CD4-positive, alpha-beta T cell treated with Interleukin-21 for 1 hour (primary cell): ENCODE results near the gene IQCF5.
"Not testable (repeated sequence)": the region's sequence is repeated elsewhere in the genome, so short reads cannot be mapped to it uniquely, and the experiment has no call there.

Experiments used
- DNase-seq: peaks from one replicate; pipeline ENCODE4 v3.0.0-alpha.2; 2020

IQCF5 gene

DNA sequence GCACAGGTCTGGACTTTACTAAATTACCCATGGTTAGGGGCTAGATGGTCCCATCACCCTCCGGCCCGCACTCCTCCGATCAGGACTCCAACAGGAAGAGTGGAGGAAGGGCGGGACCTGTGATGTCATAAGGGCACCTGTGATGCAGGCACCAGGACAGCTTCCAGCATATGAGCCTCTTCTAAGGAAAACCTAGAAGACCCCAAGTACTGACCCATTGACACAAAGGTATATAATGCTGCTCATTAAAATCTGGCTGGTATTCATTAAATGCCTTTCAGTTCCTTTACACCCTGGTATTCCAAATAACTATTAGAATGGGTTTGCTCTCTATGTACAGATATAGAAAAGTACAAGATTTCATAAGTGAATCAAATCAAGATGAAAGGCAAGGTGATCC is at the start of gene IQCF5:
Gene IQCF5 (minus strand): TSS at position 101 of the 400 bp plus-strand sequence. CDS start 70 bp downstream, at position 31.
- no peak for DNase-seq

GRCh38 chr3:51921081-51921578 is 45.7 kb upstream of the IQCF5 start:
- no peak for DNase-seq

DNA sequence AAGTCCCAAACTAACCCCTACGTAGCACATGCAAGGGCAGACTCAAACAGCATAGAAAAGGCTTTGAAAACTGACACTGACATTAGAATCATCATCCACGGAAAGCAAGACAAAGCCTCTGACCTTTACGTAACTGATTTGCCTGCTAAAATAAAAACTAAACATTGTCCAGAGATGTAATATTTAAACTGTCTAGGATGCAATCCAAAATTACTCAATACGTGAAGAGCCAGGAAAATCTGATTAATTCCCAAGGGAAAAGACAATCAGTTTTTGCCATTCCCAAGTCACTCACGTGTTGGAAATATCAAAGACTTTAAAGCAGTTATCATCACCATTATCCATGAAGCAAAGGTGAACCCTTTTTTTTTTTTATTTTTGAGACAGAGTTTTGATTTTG is 41.0 kb upstream of the IQCF5 start:
- DNase-seq = no peak

DNA sequence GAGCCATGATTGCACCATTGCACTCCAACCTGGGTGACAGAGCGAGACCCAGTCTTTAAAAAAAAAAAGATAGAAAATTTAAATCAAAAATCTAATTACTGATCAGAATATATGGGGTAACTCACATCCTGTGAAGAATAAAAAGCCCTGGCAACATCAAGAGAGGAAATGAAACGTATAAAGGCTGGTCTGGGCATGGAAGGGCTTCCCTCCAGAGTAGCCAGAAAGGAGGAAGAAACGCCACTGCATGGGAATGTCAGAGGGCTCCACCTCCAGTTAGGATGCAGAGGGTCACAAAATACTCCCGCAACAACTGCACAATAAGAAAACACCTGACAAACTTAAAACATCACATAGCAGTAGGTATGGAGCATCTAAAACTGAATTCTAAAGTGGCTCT is 32.6 kb upstream of the IQCF5 start:
- DNase-seq = no peak

DNA sequence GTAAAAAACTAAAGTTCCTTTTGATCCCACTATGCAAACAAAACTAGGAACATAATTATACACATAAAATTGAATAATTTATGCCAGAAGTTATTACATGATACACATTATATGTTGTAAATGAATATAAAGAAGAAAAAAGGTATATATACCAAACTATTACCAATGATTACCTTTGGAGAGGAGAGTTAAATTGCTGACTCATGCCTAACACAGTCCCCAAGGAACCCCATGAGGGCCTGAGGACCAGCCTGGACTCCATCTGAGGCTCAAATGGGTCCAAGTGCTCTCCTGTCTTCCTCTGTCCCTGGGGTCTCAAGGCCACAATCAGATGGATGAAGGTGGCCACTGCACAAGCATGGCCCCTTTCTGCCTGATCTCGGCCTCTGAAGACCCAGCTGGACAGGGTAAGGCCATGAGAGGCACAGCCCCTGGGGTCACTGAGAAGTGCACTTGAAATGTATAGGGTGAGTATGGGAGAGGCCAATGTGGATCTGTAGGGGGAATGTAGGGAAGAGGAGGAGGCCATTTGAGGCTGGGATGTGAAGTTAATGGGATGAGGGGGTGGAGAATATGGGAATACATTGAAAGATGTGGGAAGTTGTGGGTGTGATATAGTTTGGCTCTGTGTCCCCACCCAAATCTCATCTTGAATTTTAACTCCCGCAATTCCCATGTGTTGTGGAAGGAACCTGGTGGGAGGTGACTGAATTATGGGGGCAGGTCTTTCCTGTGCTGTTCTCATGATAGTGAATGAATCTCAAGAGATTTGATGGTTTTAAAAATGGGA is 28.8 kb upstream of the IQCF5 start:
- no peak for DNase-seq

- not testable (repeated sequence) for DNase-seq
These were observed 27.0 kb upstream of the IQCF5 start for GRCh38 chr3:51902361-51902760.

GRCh38 chr3:51900043-51900442 is 24.6 kb upstream of the IQCF5 start:
- DNase-seq = not testable (repeated sequence)

DNA sequence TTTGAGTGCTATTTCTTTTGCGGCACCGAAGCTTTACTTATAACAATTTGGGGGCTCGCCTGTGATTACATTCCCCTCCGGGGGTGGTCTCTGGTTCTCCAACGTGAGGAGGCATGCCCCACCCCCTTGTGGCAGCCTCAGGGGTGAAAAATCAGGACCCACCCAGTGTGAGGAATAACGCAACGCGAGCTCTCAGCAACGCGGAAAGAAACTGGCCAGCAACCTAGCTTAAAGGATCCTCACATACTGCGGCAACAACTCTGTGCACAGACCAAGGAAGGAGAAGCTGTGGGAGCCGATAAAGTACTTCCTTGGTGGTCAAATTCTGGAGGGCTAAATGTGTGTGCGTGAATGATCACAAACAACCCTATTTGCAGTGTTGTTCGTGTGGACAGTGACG is 22.0 kb upstream of the IQCF5 start:
- no peak for DNase-seq

DNA sequence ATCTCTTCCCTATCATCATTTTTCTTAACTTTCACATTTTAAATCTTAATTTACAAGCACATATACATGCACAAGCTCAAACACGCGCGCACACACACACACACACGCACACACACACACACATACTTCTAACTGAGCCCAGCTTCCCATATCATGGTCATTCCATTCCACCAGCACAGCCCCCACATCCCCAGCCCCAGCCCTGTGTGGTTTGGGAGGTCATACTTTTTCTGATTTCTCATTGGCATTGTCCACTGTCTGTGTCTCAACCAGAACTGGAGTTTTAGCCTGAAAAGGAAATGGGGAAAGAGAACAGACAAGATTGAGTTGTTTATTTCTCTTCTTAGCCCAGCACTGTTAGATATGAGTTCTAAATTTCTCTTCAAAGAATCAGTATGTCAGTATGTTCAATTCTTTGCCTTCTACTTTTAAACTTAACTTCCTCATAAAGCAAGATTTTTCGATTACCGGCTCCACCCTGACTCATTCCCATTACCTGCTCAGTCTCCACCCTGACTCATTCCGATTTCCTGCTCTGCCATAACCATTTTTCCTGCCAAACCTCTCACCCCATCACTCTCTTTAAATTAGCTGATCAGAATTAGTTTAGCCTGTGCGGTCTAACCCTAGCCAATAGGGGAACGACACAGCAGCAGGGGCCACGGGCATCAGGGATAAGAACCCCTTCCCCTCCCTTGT is 21.4 kb upstream of the IQCF5 start:
- DNase-seq = no peak

DNA sequence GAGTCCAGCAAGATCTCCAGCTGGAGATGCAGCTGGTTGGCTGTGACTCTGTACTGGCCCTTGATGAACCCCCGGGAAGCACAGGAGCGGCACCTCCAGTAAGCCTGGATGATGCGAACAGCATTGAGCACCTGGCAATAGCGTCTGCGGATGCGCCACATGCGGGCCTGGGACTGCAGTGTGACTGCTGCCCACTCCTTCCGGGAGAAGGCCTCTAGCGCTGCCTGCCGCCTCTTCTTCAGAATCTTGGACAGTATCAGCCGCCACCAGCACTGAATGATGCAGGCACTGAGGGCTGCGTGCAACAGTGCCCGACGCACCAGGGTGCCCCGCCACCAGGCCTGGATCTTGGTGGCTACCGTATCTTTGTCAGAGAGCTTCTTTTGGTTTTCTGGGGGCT is 19.5 kb upstream of the IQCF5 start:
- DNase-seq = no peak

DNA sequence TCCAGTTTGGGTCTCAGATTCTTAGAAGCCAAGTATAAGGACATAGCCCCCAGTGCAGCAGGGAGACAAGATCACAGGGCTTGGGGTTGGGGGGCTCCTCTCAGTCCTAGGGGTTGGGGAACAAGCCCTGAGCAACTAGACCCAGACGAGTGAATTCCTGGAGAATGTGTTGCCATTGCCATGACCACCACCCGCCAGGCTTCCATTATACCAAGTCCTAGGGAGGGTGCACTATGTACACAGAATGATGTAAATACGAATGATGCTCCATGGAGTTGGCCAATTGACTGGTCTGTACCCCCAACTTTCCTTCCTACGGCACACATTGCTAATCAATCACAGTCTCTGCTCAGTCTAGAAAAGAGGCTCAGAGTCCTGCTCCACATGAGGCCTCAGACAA is 19.0 kb upstream of the IQCF5 start:
- no peak for DNase-seq

GRCh38 chr3:51891242-51892039 is 16.0 kb upstream of the IQCF5 start:
- no peak for DNase-seq

DNA sequence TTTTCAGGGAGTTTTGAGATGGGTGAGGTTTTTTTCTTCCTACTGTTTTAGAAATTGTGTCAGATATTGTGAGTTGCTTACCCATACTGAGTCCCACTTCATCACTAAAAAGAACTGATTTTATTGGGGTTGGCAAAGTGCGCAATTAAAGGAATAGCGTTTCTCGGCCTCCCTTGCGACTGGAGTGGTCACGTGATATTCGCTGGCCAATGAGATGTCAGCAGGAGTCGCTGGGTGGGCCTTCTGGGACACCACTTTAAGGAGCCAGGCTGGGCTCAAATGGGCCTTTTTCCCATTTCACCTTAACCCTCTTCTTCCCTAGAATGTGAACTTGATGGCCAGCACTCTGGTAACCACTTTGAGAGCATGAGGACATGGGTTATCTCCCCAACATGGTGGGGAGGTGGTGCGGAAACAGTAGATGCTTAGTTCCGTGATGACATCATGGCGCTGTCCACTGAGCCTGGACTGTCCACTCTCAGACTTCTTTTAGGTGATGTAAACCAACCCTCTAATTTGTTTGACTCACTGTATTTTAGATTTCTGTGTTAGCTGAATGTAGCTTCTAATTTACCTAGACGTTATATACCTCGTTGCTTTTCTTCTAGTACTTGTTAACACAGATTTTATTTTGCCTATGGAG is 13.2 kb upstream of the IQCF5 start:
- DNase-seq = no peak

DNA sequence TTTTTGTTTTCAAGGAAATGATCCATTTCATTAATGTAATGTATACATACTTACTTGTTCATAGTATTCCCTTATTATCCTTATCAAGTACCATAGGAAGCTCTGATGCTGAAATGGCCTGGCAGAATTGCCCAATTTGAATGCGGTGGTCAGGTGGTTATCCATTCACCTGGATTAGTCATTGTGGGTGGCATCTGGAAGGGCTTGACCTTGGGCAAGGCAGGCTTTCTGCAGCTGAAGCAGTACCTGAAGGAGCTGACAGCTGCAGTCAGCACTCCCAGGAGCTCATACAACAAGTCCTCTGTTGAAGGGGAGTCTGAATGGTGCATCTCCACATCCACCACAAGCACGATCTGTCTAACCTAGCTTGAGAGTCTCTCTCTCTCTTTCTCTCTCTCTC is 12.2 kb upstream of the IQCF5 start:
- no peak for DNase-seq

GRCh38 chr3:51886447-51886846 is 11.0 kb upstream of the IQCF5 start:
- no peak for DNase-seq

- DNase-seq = no peak
These were observed 4.5 kb upstream of the IQCF5 start for GRCh38 chr3:51879937-51880336.

DNA sequence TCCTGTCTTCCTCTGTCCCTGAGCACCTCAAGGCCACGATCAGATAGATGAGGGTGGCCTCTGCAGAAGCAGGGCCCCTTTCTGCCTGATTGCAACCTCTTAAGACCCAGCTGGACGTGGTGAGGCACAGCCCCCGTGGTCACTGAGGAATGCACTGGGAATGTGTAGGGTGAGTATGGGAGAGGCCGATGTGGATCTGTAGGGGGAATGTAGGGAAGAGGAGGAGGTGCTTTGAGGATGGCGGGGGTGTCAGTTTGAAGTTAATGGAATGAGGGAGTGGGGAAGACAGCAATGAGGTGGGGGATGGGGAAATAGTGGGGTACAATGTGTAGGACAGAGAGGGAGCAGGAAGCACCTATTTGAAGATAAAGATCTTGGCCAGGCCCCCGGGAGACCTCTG is 785 bp upstream of the IQCF5 start:
- no peak for DNase-seq

DNA sequence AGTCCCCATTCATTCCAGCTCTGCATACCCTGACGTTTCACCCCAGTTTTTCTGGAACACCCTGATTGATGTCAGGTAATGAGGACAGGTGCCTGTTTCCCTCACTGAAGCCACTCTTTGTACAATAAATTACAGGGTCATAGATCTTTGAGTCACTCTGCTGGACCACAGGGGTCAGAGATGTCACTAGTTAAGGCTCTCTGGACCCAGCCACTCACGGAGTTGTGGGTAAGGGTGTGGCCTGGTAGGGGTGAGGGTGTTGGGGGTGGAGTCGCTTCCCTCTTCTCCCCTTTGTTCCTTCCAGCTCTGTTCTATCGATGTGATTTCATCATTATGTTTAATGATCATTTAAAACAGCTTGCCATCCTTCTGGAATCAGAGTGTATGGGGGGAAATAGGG is 512 bp downstream of the IQCF5 start:
- DNase-seq = no peak

GRCh38 chr3:51874411-51874810 is 990 bp downstream of the IQCF5 start:
- DNase-seq = no peak

DNA sequence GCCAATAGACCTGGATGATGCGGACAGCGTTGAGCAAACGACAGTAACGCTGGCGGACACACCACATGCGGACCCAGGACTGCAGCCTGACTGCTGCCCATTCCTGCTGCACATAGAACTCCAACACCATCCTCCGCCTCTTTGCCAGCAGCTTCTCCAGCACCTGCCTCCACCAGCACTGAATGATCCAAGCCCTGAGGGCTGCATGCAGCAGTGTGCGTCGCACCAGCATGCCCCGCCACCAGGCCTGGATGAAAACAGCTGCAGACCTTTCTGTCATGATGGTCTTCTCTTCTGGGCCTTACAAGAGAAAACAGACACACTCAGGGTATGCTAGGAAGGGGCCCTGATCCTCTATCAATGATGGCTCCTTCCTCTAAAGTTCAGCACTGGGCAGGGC is 1.5 kb downstream of the IQCF5 start:
- DNase-seq = no peak

DNA sequence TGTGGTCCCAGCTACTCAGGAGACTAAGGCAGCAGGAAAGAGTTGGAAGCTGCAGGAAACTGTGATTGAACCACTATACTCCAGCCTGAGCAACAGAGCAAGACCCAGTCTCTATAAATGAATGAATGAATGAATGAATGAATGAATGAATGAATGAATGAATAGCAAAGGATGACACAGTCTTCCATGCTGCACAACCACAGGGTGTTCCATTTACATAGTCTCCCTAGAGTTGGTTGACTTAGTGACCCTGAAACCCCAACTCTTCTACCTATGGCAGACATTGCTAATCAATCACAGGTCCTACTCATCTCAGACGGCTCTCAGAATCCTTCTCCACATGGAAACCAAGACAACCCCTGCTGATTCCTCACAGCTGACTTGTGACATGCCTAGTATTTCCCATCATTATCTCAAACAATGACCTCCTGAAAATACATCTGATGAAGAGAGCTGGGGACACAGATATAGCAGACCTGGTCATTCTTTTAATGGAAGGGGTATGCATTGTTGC is 2.1 kb downstream of the IQCF5 start:
- no peak for DNase-seq

DNA sequence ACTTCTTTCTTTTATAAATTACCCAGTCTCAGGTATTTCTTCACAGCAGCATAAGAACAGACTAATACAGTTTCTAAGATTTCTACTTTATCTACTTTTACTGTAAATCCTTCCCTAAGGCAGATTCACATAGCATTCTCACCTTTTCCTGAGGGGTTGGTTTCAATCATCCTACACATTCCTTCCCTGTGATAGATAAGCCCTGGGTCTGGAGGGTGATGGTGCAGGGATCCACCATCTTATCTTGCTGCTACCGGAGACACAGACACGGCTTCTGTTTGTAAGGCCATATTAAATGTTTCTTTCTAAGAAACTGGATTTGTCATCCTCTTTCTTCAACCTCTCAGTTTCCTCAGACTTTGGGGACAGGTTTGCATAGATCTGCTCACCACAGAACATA is 6.1 kb downstream of the IQCF5 start:
- no peak for DNase-seq

DNA sequence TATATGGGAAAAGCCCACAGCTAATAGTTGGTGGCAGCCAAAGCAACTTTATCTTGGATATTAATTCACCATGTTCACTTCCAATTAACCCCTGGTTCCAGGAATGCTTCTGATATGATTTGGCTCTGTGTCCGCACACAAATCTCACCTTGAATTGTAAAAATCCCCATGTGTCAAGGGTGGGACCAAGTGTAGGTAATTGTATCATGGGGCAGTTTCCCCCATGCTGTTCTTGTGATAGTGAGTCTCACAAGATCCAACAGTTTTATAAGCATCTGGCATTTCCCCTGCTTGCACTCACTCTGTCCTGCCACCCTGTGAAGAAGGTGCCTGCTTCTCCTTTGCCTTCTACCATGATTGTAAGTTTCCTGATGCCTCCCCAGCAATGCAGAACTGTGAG is 6.5 kb downstream of the IQCF5 start:
- DNase-seq = not testable (repeated sequence)
